ENCODE measurements around the gene IL13.

The IL13 gene

GRCh38 chr5:132655821-132656773 lies 1.9 kb upstream of the IL13 start:
- in situ Hi-C loops (cut with MboI; ENCODE audit: low sequenced_read_pairs) = no loop called here

GRCh38 chr5:132656774-132657355 lies 1.1 kb upstream of the IL13 start:
- in situ Hi-C loops (cut with MboI; ENCODE audit: low sequenced_read_pairs) = no loop called here

GRCh38 chr5:132658381-132659302 lies 669 bp downstream of the IL13 start:
- in situ Hi-C loops (cut with MboI; ENCODE audit: low sequenced_read_pairs) = no loop called here

GRCh38 chr5:132659598-132660493 lies 1.9 kb downstream of the IL13 start:
- in situ Hi-C loops (cut with MboI; ENCODE audit: low sequenced_read_pairs) = no loop called here

- in situ Hi-C loops (cut with MboI; ENCODE audit: low sequenced_read_pairs) = no loop called here
Observed at GRCh38 chr5:132661231-132662003, 3.4 kb downstream of the IL13 start.

- in situ Hi-C loops (cut with MboI; ENCODE audit: low sequenced_read_pairs) = no loop called here
Observed at GRCh38 chr5:132662004-132662401, 4.0 kb downstream of the IL13 start.

- in situ Hi-C loops (cut with MboI; ENCODE audit: low sequenced_read_pairs) = no loop called here
Observed at GRCh38 chr5:132662925-132663770, 5.2 kb downstream of the IL13 start.

- in situ Hi-C loops (cut with MboI; ENCODE audit: low sequenced_read_pairs) = no loop called here
Observed at GRCh38 chr5:132663771-132664695, 6.1 kb downstream of the IL13 start.

GRCh38 chr5:132664696-132665209 lies 6.8 kb downstream of the IL13 start:
- in situ Hi-C loops (cut with MboI; ENCODE audit: low sequenced_read_pairs) = no loop called here

- in situ Hi-C loops (cut with MboI; ENCODE audit: low sequenced_read_pairs) = no loop called here
Observed at GRCh38 chr5:132665574-132666080, 7.7 kb downstream of the IL13 start.

- in situ Hi-C loops (cut with MboI; ENCODE audit: low sequenced_read_pairs) = no loop called here
Observed at GRCh38 chr5:132666310-132667123, 8.5 kb downstream of the IL13 start.

- in situ Hi-C loops (cut with MboI; ENCODE audit: low sequenced_read_pairs) = no loop called here
Observed at GRCh38 chr5:132667309-132667708, 9.3 kb downstream of the IL13 start.

- in situ Hi-C loops (cut with MboI; ENCODE audit: low sequenced_read_pairs) = no loop called here
Observed at GRCh38 chr5:132667761-132668705, 10.1 kb downstream of the IL13 start.

GRCh38 chr5:132668706-132669454 lies 10.9 kb downstream of the IL13 start:
- in situ Hi-C loops (cut with MboI; ENCODE audit: low sequenced_read_pairs) = no loop called here

Data from hTERT RPE-1 (cell line).